Endothelial cell of umbilical vein (primary cell): ENCODE measurements around the gene SPNS2. TPM values are rescaled to one million over a fixed set of nuclear protein-coding genes. Genes with fewer than 3 reads are reported as not detected.

Source experiments
- BruUV-seq: library from RNA; stranded (reverse); fragments of 400-500 nt; replicated peaks from 2 replicates; lab custom pipeline; 2021; lab: Mats Ljungman, UMichigan
- CTCF ChIA-PET: fragments of 300-600, 350-600 bp; sonication (Branson Sonifier 250); formaldehyde crosslinking; loops from one replicate; lab custom pipeline; 2021; ENCODE audit warnings: antibody characterized with exemption, inconsistent platforms; lab: Charles Lee
- POLR2A ChIA-PET: fragments of 300-600, 350-600 bp; sonication (Branson Sonifier 250); formaldehyde crosslinking; loops from one replicate; lab custom pipeline; 2021; ENCODE audit warnings: antibody characterized with exemption, inconsistent platforms; lab: Charles Lee
- DNase-seq: peaks from one replicate; pipeline ENCODE4 v3.0.0-alpha.2; 2011; ENCODE audit warnings: low read depth, low spot score
- FAIRE-seq: peaks from 2 replicates; lab custom pipeline; 2011; peaks lifted over from hg19 to GRCh38; lab: Jason Lieb, UNC
- H2AFZ ChIP-seq: 2 replicates; pipeline ENCODE4 v1.6.0; 2012; ENCODE audit warnings: low read depth, low read length, control low read depth, inconsistent platforms
- H3K27ac ChIP-seq: 2 replicates; pipeline ENCODE4 v1.5.1; 2011; ENCODE audit warnings: low read depth, mild to moderate bottlenecking, control low read depth, low read length, moderate library complexity; ENCODE audit not compliant: insufficient read depth
- H3K27me3 ChIP-seq, 2 experiments: 2 replicates each; pipeline versions ENCODE4 v1.6.0 to v1.6.1; 2011; ENCODE audit warnings: low read length in 2 of 2, mixed read lengths in 1 of 2; ENCODE audit not compliant: control insufficient read depth in 2 of 2, insufficient read depth in 2 of 2
- H3K36me3 ChIP-seq, 2 experiments: 2 replicates in 1 of 2; 3 replicates in 1 of 2; pipeline ENCODE4 v1.5.1; 2011; ENCODE audit warnings: low read length in 2 of 2, mild to moderate bottlenecking in 1 of 2, moderate library complexity in 1 of 2; ENCODE audit not compliant: control insufficient read depth in 2 of 2, insufficient read depth in 2 of 2; ENCODE audit errors: extremely low read depth in 1 of 2
- H3K4me1 ChIP-seq: 3 replicates; pipeline ENCODE4 v1.5.1; 2011; ENCODE audit warnings: mild to moderate bottlenecking, low read length; ENCODE audit not compliant: control insufficient read depth, insufficient read depth; ENCODE audit errors: extremely low read depth
- H3K4me2 ChIP-seq: 2 replicates; pipeline ENCODE4 v1.6.1; 2011; ENCODE audit warnings: low read length, control low read depth, mixed read lengths; ENCODE audit not compliant: insufficient read depth
- H3K4me3 ChIP-seq, 3 experiments: fragments of 200-600 bp in 1 of 3; sonication (generic), shearing (Covaris generic) in 1 of 3; replicated peaks in 1 of 3; 2 replicates each; pipeline ENCODE4 v1.5.1; 2011 to 2016; ENCODE audit warnings: control low read depth in 3 of 3, low read length in 3 of 3, mild to moderate bottlenecking in 2 of 3, inconsistent platforms in 1 of 3, low read depth in 1 of 3, moderate library complexity in 1 of 3; ENCODE audit not compliant: insufficient read depth in 1 of 3
- H3K79me2 ChIP-seq: 2 replicates; pipeline ENCODE4 v1.6.0; 2012; ENCODE audit warnings: low read length, inconsistent platforms; ENCODE audit not compliant: control insufficient read depth, insufficient read depth
- H3K9ac ChIP-seq: replicated peaks from 2 replicates; pipeline ENCODE3; 2011; ENCODE audit warnings: low read length, control low read depth; ENCODE audit not compliant: insufficient read depth; ENCODE audit errors: extremely low read depth
- H3K9me1 ChIP-seq: replicated peaks from 3 replicates; pipeline ENCODE4 v1.6.0; 2011; ENCODE audit warnings: mild to moderate bottlenecking, low read length; ENCODE audit not compliant: control insufficient read depth, insufficient read depth; ENCODE audit errors: extremely low read depth
- H3K9me3 ChIP-seq: replicated peaks from 2 replicates; pipeline ENCODE4 v1.5.1; 2012; ENCODE audit warnings: low read length, inconsistent platforms; ENCODE audit not compliant: control insufficient read depth, insufficient read depth
- H4K20me1 ChIP-seq: replicated peaks from 2 replicates; pipeline ENCODE3; 2011; ENCODE audit warnings: mild to moderate bottlenecking, low read length; ENCODE audit not compliant: control insufficient read depth, insufficient read depth; ENCODE audit errors: extremely low read depth
- CTCF ChIP-seq, 2 donors: IDR thresholded peaks; 1 replicate in 1 of 2; 2 replicates in 1 of 2; pipeline ENCODE4 v1.5.1; 2011; ENCODE audit warnings: low read length in 2 of 2, mild to moderate bottlenecking in 2 of 2, moderate library complexity in 2 of 2, control low read depth in 1 of 2, inconsistent platforms in 1 of 2, low read depth in 1 of 2; ENCODE audit not compliant: insufficient read depth in 1 of 2; ENCODE audit errors: extremely low read depth in 1 of 2
- EZH2 ChIP-seq: IDR thresholded peaks from 2 replicates; pipeline ENCODE4 v1.6.1; 2012; ENCODE audit warnings: borderline replicate concordance, low read depth, mild to moderate bottlenecking, moderate library complexity, low read length, inconsistent platforms; ENCODE audit not compliant: severe bottlenecking
- FOS ChIP-seq: IDR thresholded peaks from 2 replicates; pipeline ENCODE4 v1.6.1; 2011; ENCODE audit warnings: mild to moderate bottlenecking, low read length, moderate library complexity, borderline replicate concordance; ENCODE audit not compliant: insufficient read depth
- GATA2 ChIP-seq: IDR thresholded peaks from 2 replicates; pipeline ENCODE4 v1.7.0; 2011; ENCODE audit warnings: low read depth, mild to moderate bottlenecking, moderate library complexity, mixed read lengths, low read length; ENCODE audit not compliant: insufficient read length, insufficient read depth
- JUN ChIP-seq: IDR thresholded peaks from 2 replicates; pipeline ENCODE4 v1.6.1; 2011; ENCODE audit warnings: borderline replicate concordance, low read depth; ENCODE audit not compliant: insufficient read length, insufficient read depth
- MAX ChIP-seq: IDR thresholded peaks from 2 replicates; pipeline ENCODE4 v1.6.1; 2011; ENCODE audit not compliant: insufficient read depth, insufficient read length
- MYC ChIP-seq: IDR thresholded peaks from one replicate; pipeline ENCODE4 v1.6.1; 2011; ENCODE audit warnings: mild to moderate bottlenecking, low read depth, low read length
- POLR2A ChIP-seq: IDR thresholded peaks from 2 replicates; pipeline ENCODE4 v1.6.1; 2012; ENCODE audit warnings: low read depth, mild to moderate bottlenecking, control low read depth, low read length
- POLR2AphosphoS5 ChIP-seq: IDR thresholded peaks from 2 replicates; pipeline ENCODE4 v1.6.1; 2012; ENCODE audit warnings: low read depth, mild to moderate bottlenecking, control low read depth, low read length, moderate library complexity; ENCODE audit not compliant: insufficient read depth
- dilution Hi-C: fragments of 300-500 bp; cut with MboI; formaldehyde crosslinking; loops from one replicate; pipeline ENCODE4 v1.15.0; 2019; ENCODE audit warnings: low sequenced_read_pairs; ENCODE audit not compliant: extremely low pct_ligation_motif_present
- intact Hi-C: fragments of 100-400 bp; cut with micrococcal nuclease; formaldehyde crosslinking; loops from one replicate; pipeline ENCODE4 v1.10.0; 2022
- polyA plus RNA-seq, 4 experiments: library from polyadenylated mRNA; depleted of rRNA in 3 of 4; stranded (reverse) in 3 of 4; unstranded in 1 of 4; fragments of >200 nt; gene quantifications; 2 replicates each; pipeline versions ENCODE4 v1.2.1 to v1.2.3, GENCODE V29; 2011 to 2012; ENCODE audit warnings: missing spikeins in 1 of 4
- total RNA-seq: library from RNA; stranded (reverse); gene quantifications from 2 replicates; pipeline ENCODE4 v1.2.3, GENCODE V29; 2021

The SPNS2 gene
- total and polyA plus RNA-seq, 2 donors (not counting 3 experiments of a cell fraction or from before 2014, with no cell fraction given) = 70.2 to 77.3 TPM

GRCh38 chr17:4573115-4573514 is 74.4 kb downstream of the SPNS2 start:
- Histone ChIP-seq H3K79me2 (no peaks in the 10 kb centered on the region), H3K27ac (no peak overlapping the region), H3K4me2 (no peak overlapping the region), H3K4me1 (no peaks in the 10 kb centered on the region), H3K4me3 (no peak overlapping the region), H3K9me1 (no peaks in the 10 kb centered on the region), H3K9ac (no peak overlapping the region), H2AFZ (no peak overlapping the region), H3K27me3 (peaks cover 0 to 7% of the 10 kb centered on the region in 2 experiments), H4K20me1 (no peaks in the 10 kb centered on the region), H3K36me3 (no peaks in the 10 kb centered on the region), H3K9me3 (no peaks in the 10 kb centered on the region)
- intact Hi-C loops (no loop called here), dilution Hi-C loops (no loop called here)
- CTCF ChIA-PET = no interaction called here
- TF ChIP-seq FOS (no peak), POLR2AphosphoS5 (no peak), CTCF (IDR thresholded peaks at IDR 0.05; ENCODE audit: extremely low read depth in 1 of 2, insufficient read depth in 1 of 2, low read depth in 1 of 2, low read length in 2 of 2) (no peak), POLR2A (no peak), GATA2 (no peak), EZH2 (no peak), MAX (no peak), MYC (no peak), JUN (no peak)
- POLR2A ChIA-PET = no interaction called here
- FAIRE-seq (no peak), DNase-seq (no peak)
- no TSS peak for BruUV-seq
